Measurements from ENCODE around the gene GNAQ. TPM values are rescaled to one million over a fixed set of nuclear protein-coding genes. Genes with fewer than 3 reads are reported as not detected.

GNAQ gene
- total RNA-seq, 6 experiments from 2014 or later = 41.6 to 45.8 (median 44.3) TPM

GRCh38 chr9:77872863-77873262 lies 158.7 kb downstream of the GNAQ start:
- Mint-ChIP-seq H3K27me3 (ENCODE audit: insufficient read depth) (no peaks in the 10 kb centered on the region), H3K36me3 (ENCODE audit: low read depth) (no peaks in the 10 kb centered on the region), H3K9me3 (no peaks in the 10 kb centered on the region), H3K27ac (no peak overlapping the region), H3K4me1 (ENCODE audit: low read depth) (peaks cover 12% of the 10 kb centered on the region), H3K4me3 (no peak overlapping the region)
- TF ChIP-seq, protein P1, sequence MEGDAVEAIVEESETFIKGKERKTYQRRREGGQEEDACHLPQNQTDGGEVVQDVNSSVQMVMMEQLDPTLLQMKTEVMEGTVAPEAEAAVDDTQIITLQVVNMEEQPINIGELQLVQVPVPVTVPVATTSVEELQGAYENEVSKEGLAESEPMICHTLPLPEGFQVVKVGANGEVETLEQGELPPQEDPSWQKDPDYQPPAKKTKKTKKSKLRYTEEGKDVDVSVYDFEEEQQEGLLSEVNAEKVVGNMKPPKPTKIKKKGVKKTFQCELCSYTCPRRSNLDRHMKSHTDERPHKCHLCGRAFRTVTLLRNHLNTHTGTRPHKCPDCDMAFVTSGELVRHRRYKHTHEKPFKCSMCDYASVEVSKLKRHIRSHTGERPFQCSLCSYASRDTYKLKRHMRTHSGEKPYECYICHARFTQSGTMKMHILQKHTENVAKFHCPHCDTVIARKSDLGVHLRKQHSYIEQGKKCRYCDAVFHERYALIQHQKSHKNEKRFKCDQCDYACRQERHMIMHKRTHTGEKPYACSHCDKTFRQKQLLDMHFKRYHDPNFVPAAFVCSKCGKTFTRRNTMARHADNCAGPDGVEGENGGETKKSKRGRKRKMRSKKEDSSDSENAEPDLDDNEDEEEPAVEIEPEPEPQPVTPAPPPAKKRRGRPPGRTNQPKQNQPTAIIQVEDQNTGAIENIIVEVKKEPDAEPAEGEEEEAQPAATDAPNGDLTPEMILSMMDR (IDR thresholded peaks at IDR 0.05) = no peak
- no peak for DNase-seq

DNA sequence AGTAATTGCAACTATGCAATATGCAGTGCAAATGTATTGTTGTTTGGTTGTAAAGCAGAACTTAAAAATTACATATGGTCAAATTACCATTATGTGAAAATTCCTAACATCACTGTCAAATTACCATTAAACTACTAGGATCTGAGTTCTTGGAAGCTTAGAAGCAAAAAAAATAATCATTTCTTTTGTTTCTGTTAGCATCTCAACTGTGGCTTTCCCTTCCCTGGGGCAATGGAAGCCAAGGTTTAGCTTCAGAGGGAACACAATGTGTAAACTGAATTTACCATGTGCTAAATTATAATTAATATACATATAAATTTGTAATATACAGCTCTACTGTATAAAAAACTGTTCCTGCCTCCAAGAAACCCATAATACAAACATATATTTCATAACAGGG lies 159.4 kb downstream of the GNAQ start:
- no peaks in the 10 kb centered on the region for H3K9me3 Mint-ChIP-seq

DNA sequence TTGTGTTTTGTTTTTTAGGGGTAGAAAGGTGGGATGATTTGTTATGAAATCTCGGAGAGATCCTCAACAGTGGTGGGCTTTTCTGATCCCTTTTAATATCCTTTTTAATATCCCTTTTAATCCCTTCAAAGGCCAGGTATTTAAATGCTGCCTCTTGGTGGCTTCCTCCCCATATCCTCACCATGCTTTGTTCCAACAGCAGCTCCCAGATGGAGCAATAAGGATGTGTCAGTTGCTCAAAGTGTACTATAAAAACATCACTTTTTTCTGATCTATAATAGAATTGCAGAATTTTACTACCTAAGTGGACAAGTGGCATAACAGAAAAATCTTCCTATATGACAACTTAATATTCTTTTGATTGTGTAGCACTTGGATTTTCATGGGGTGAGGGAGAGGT lies 160.1 kb downstream of the GNAQ start:
- Mint-ChIP-seq H3K9me3 (no peaks in the 10 kb centered on the region), H3K4me1 (ENCODE audit: low read depth) (peaks cover 12% of the 10 kb centered on the region), H3K4me3 (no peak overlapping the region), H3K27me3 (ENCODE audit: insufficient read depth) (no peaks in the 10 kb centered on the region; the same call in 1 of the 2 replicates), H3K27ac (no peak overlapping the region), H3K36me3 (ENCODE audit: low read depth) (no peaks in the 10 kb centered on the region)
- TF ChIP-seq, protein P1 (IDR thresholded peaks at IDR 0.05) = no peak
- no peak for DNase-seq

More for the DNA sequence above, 159.4 kb downstream of the GNAQ start:
- peaks cover 12% of the 10 kb centered on the region for H3K4me1 Mint-ChIP-seq (ENCODE audit: low read depth)
- DNase-seq = no peak
- no peaks in the 10 kb centered on the region for H3K36me3 Mint-ChIP-seq (ENCODE audit: low read depth)
- TF ChIP-seq, protein P1 (IDR thresholded peaks at IDR 0.05) = no peak
- H3K27me3 Mint-ChIP-seq (ENCODE audit: insufficient read depth) = no peaks in the 10 kb centered on the region
- H3K4me3 Mint-ChIP-seq = no peak overlapping the region
- no peak overlapping the region for H3K27ac Mint-ChIP-seq

DNA sequence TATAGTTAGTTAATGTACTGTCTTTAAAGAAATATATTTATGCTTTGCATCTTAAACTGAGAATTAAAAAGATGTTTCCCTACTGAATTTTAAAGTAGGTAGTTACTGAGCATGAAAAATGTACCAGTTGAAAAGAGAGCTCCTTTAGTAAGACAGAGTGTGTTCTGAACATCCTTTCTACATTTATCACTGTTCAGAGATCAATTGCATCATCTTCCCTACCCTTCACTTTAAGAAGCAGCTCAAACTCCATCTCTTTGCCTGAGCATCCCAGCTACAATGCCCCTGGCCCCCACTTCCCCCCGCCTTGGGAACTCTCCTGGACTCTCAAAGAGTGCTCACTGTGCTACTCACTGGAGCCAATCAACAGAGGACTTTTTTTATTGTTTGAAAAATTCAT lies 164.7 kb downstream of the GNAQ start:
- peaks cover 24% of the 10 kb centered on the region for H3K4me1 Mint-ChIP-seq (ENCODE audit: low read depth)
- H3K36me3 Mint-ChIP-seq (ENCODE audit: low read depth) = peaks cover 22% of the 10 kb centered on the region
- DNase-seq = no peak
- no peak overlapping the region for H3K27ac Mint-ChIP-seq
- peaks cover 4% of the 10 kb centered on the region; the same call in 1 of the 2 replicates for H3K9me3 Mint-ChIP-seq
- H3K27me3 Mint-ChIP-seq (ENCODE audit: insufficient read depth) = no peaks in the 10 kb centered on the region; the same call in 1 of the 2 replicates
- no peak overlapping the region for H3K4me3 Mint-ChIP-seq
- TF ChIP-seq, protein P1 (IDR thresholded peaks at IDR 0.05) = no peak

GRCh38 chr9:77865385-77866047 lies 166.1 kb downstream of the GNAQ start:
- DNase-seq = no peak
- Mint-ChIP-seq H3K4me1 (ENCODE audit: low read depth) (peaks cover 17% of the 10 kb centered on the region; the same call in 1 of the 2 replicates), H3K9me3 (peaks cover 9% of the 10 kb centered on the region), H3K27ac (no peak overlapping the region), H3K4me3 (no peak overlapping the region), H3K27me3 (ENCODE audit: insufficient read depth) (no peaks in the 10 kb centered on the region; the same call in 1 of the 2 replicates), H3K36me3 (ENCODE audit: low read depth) (peaks cover 29% of the 10 kb centered on the region)
- TF ChIP-seq, protein P1 (IDR thresholded peaks at IDR 0.05) = no peak

All from HFFc6 (cell line).